Measurements from ENCODE around the gene IFITM10.

GRCh38 chr11:1705126-1706052, 45.0 kb downstream of the IFITM10 start:
- TF ChIP-seq CSRNP3 (CRISPR knock-in tag; IDR thresholded peaks at IDR 0.05), result no peak
- TF ChIP-seq ARNTL (CRISPR knock-in tag; IDR thresholded peaks at IDR 0.05; ENCODE audit: borderline replicate concordance, low read depth), result no peak
- no peak for TF ChIP-seq ESRRG (CRISPR knock-in tag; IDR thresholded peaks at IDR 0.05)
- TF ChIP-seq ZC3H10 (CRISPR knock-in tag; IDR thresholded peaks at IDR 0.05), result no peak
- no peak for TF ChIP-seq ZFP30 (CRISPR knock-in tag; IDR thresholded peaks at IDR 0.05)
- TF ChIP-seq ZNF8 (CRISPR knock-in tag; IDR thresholded peaks at IDR 0.05), result no peak
- TF ChIP-seq CREB5 (CRISPR knock-in tag; IDR thresholded peaks at IDR 0.05; ENCODE audit: low read depth), result no peak
- no peak for TF ChIP-seq PATZ1 (CRISPR knock-in tag; IDR thresholded peaks at IDR 0.05; ENCODE audit: borderline replicate concordance)
- no peak for TF ChIP-seq POU6F1 (CRISPR knock-in tag; IDR thresholded peaks at IDR 0.05; ENCODE audit: borderline replicate concordance, low read depth)
- TF ChIP-seq TOX (CRISPR knock-in tag; IDR thresholded peaks at IDR 0.05; ENCODE audit: borderline replicate concordance), result no peak
- no peak for TF ChIP-seq CSDC2 (CRISPR knock-in tag; IDR thresholded peaks at IDR 0.05)
